GM04504 (cell line): ENCODE measurements around the gene SYVN1.
"Not testable (repeated sequence)": the region's sequence is repeated elsewhere in the genome, so short reads cannot be mapped to it uniquely, and the experiment has no call there.

Experiments used
- DNase-seq: peaks from one replicate; pipeline ENCODE4 v3.0.0-alpha.2; 2012; ENCODE audit warnings: low read depth

Gene SYVN1

DNA sequence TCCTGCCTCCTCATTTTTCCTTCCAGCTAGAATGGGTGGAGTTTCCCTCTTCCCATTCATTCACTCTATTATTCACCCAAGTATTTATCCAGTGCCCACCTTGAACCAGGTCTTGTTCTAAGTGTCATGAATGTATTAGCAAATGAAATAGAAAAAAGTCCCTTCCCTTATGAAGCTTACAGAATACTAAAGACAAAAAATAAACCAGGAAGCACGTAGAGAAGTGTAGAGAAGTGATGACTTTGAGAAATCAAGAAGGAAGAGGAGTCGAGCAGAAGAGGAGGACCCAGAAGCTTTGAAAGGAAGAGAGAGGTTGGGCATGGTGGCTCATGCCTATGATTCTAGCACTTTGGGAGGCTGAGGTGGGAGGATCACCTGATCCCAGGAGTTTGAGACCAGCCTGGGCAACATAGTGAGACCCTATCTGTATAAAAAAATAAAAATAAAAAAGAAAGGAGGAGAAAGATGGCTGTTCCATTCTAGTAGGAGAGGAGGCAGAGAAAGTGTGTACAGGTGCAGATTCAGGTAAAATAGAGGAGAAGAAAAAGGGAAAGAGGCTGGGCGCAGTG is 17.1 kb upstream of the SYVN1 start:
- DNase-seq: no peak

DNA sequence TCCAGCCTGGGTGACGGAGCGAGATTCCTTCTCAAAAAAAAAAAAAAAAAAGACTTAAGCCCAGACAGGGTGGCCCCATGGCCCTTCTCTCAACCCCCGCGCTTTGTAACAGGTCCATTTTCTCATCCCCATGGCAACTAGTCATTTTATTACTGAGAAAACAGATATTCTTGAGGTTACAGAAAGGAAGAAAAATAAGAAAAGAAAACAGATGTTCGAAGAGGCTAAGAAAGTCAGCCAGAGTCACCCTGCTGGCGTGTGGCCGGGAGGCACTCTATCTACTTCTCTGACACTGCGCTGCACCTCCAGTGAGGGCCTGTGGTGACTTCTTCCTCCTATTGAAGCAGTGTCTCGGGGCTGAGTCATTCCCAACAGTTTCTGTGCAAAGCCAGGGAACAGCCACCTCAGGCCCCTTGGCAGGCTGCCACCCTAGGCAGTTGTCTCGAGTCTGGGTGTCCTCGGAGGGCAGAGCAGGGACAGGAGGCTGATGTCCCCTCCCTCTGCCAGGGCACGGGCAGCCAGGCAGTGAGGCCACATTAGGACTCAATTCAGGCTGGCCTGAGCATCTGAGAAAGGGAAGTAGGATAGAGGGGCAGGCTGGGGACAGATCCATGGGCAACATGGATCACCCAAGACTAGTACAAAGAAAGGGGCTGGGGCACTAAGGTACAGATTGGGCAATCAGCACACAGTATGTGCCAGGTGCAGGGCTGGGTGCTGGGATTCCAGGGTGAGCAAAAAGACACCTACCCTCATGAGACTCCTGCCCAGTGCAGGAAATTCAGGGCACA is 16.4 kb upstream of the SYVN1 start:
- peak; percentile 81 for DNase-seq

DNA sequence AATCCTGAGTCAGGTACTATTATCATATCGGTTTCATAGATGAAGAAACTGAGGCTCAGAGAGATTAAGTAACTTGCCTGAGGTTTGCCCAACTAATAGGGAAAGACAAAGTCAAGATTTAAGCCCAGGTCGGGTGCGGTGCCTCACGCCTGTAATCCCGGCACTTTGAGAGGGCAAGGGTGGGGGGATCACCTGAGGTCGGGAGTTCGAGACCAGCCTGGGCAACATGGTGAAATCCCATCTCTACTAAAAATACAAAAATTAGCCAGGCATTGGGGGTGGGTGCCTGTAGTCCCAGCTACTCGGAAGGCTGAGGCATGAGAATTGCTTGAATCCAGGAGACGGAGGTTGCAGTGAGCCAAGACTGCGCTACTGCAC is 15.8 kb upstream of the SYVN1 start:
- not testable (repeated sequence) for DNase-seq

DNA sequence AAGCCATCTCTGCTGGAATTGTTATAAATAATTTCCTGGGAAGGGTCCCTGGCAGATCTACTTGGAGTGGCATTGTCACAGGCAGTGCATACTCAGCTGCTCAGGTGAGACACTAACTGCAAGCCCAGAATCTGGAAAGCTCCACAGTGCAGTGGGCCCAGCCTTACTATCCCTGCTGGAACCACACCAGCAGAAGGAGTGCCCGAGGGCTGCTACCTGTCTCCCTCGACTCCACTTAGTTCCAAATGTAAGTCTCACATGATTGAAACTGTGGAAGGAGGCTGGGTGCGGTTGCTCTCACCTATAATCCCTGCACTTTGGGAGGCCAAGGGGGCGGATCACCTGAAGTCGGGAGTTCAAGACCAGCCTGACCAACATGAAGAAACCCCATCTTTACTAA is 14.3 kb upstream of the SYVN1 start:
- no peak for DNase-seq

DNA sequence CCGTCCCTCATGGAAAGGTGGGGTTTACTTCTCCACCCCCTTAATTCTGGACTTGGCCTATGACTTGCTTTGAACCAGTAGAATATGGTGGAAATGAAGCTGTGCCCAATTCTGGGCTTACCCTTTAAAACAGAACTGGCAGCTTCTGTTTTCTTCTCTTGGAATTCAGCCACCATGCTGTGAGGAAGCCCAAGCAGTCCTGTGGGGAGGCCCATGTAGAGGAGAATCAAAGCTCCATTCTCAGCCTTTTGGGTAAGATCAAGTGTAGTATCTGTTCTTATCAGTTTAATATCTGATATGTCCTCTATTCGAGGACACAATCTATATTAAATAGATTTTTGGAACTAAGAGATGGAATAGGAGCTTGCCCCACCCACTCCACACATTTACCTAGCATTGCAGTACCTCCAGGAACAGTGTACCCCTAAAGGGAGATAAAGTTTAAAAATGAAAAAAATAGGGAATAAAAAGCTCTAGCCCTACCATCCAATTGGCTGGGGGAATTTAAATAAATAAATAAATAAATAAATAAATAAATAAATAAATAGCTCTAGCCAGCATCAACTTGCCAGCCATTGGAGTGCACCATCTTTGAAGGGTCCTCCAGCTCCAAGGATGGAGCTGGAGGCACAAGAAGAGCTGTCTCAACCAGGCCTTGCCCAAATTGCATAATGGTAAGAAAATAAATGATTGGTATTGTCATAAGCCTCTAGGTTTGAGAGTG is 13.2 kb upstream of the SYVN1 start:
- no peak for DNase-seq

DNA sequence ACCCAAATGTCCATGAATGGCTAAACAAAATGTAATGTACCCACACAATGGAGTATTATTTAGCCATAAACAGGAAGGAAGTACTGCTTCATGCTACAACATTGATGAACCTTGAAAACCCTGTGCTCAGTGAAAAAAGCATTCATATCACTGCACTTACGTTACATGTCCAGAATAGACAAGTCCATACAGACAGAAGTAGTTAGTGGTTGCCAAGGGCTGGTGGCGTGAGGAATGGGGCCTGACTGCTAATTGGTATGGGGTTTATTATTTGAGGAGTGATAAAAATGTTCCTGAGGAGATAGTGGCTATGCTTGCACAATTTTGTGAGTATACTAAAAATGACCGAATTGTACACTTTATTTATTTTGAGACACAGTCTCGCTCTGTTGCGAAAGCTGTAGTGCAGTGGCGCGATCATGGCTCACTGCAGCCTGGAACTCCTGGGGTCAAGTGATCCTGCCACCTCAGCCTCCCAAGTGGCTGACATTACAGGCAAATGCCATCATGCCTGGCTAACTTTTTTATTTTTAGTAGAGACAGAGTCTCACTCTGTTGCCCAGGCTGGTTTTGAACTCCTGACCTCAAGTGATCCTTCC is 7.7 kb upstream of the SYVN1 start:
- no peak for DNase-seq

DNA sequence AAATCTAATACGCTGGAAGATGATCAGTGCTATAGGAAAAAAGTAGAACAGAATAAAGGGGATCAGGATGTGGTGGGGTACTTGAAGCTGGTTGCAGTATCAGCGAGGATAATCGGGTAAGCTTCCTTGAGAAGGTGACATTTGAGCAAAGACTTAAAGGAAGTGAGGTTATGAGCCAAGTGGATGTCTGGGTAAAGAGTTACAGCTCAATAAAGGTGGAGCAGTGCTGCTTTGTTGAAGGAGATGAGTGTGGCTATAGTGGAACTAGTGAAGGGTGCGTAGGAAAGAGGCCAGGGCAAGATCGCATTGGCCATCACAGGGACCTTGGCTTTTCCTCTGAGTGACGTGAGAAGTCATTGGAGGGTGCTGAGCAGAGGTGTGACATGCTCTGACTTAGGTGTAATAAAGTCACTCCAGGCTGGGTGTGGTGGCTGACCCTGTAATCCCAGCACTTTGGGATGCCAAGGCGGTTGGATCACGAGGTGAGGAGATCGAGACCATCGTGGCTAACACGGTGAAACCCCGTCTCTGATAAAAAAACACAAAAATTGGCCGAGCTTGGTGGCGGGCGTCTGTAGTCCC is 2.3 kb upstream of the SYVN1 start:
- no peak for DNase-seq

DNA sequence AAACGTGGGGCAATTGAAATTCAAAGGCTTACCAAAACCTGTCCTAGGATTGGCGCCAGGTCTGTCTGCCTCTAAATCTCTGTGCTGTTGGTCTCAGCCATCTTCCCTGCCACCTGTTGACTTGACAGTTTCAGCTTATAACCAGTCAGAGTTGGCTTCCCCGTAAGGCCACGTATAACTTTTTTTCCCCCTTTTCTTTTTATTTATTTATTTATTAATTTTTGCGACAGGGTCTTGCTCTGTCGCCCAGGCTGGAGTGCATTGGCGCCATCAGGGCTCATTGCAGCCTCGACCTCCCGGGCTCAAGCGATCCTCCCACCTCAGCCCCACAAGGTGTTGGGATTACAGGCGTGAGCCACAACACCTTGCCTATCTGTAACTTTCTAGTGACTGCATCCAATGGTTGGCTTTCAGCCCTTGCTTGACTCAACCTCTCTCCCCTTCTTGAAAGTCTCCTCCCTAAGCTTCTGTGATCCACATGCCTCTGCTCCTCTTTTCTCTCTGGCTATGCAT is 1.4 kb upstream of the SYVN1 start:
- DNase-seq: no peak

DNA sequence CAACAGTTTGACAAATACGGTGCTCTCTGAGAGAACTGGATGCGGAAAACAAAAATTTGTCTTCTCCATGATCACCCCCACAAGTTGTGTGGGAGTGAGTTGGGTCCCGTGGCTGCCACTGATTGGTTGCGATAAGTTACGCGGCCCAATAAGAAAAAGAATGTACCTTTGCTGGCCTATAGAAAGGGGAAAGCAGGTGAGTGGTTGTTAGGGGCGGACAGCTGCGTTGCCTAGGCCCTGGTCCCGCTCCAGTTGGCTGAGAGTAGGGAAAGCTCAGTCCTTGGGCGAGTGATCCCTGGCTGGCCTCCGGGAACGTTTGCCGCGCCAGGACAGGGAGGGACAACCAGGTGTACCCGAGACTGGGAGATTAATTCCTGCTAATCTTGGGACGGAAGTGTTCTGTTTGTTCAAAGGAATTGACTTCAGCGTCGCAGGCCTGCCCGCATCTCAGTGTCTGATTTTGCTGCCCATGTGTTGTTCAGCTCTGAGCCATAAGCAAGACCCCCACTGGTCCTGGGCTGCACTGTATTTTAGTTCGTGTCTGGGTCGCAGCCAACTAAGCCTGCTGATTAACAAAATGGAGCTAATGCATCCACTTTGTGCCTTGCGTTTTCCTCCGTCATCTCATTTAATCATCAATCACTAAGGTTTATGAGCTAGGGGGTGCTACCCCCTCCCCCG is 773 bp upstream of the SYVN1 start:
- DNase-seq: peak; percentile 91

DNA sequence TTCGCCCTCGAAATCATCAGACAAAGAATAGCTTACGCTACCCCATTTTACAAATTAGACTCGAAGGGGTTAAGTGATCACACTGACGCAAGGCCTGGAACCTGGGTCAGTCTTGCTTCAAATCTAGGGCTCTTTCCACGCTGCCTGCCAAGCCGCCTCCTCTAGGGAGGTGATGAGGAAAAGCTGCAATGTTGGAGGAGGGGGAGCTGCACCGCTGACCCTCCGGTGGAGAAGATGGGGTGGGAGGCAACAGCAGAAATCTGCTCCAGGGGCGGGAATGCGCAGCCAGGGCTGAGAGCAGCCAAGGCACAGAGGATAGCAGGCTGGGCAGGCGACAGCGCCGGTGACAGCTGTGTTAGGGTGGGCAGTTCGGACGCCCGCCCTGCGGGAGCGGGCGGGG is 595 bp downstream of the SYVN1 start:
- DNase-seq: no peak

DNA sequence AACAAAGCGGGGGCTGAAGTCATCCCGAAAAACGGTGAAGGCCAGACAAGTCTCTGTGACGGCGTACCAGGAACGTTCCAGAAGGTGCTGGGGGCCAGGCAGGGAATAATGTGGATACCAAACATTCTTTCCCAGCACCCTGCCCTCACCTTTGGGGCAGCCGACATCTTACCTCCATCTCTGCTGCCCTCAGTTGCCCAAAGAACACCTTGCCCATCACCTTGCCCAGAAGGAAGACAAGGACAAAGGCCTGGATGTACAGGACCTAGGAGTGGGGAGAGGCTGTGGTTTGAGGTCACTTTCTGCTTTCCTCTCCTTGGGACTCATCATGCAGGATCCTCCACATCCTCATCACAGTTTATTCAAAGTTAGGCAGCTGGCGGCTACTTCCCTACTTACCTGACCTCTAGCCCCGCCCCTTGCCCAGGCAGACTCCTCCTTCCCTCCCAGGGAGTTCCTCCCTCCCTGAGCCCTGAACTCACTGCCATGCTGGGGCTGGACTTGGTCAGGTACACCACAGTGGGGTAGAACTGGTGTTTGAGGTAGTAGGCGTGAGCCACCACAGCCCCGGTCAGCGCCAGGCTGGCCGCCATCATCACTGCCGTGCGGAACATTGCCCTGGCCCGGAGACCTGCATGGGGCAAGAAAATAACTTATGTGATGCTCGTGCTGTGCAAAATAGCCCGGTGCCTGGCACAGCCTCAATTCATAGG is 1.2 kb downstream of the SYVN1 start:
- DNase-seq: no peak

DNA sequence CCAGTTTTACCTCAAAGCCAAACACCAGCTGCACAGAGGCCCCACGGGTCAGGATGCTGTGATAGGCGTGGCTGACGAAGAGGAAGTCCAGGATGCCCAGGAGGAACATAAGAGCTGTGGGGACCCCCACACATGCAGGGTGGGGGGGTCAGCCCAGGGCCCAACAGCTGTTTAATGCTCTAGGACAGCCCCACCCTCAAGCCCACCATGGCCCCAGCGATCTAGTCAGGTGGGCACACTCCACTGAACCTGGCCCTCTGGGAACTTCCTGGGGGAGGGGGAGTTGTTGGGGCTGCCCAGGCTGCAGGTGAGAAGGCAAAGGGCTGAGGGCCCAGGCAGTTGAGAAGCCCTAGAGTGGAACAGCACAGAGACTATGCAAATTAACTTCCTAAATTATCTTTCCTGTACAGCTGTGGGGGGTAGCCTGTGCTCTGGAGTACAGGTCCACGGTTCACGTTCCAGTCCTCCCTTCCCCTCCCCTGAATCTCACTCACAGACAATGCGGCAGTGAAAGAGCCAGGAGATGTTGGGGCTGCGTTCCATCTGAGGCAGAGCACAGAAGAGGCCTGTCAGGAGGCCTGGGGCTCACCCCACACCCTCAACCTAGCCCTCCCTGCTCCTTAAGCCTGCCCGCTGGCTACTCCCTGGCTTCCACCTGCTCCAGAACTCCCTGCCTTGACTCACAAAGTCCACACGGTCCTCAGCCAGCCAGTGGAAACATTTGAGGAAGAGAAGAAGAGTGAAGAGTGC is 1.9 kb downstream of the SYVN1 start:
- DNase-seq: no peak

DNA sequence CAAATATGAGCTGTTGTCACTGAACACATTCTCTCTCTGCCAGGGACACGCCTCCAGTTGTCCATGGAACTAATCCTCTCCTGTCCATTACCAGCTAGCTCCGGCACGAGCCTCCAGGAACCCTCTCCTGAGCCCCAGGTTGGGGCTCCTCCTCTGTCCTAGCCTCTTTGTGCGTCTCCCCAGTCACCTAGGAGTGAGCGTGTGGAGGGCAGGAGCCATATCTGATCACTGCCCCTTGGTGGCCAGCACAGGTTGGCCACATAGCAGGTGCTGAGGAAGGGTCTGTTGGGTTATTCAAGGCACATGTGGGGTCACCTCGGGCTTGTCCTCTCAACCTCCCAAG is 2.5 kb downstream of the SYVN1 start:
- no peak for DNase-seq

DNA sequence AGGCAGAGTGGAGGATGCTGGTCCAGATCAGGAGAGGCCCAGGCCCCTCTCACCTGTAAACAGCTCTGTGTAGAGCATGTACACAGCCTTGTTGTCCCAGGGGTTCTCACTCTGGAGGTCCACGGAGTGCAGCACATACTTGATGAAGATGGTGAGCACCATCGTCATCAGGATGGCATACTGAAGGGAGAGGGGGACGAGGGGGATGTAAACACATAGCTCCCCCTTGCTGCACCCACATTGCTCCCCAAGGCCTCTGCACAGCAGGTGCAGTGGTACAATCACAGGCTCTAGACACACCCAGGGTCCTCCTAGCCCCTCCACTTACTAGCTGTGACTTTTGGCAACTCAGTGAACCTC is 2.9 kb downstream of the SYVN1 start:
- no peak for DNase-seq

DNA sequence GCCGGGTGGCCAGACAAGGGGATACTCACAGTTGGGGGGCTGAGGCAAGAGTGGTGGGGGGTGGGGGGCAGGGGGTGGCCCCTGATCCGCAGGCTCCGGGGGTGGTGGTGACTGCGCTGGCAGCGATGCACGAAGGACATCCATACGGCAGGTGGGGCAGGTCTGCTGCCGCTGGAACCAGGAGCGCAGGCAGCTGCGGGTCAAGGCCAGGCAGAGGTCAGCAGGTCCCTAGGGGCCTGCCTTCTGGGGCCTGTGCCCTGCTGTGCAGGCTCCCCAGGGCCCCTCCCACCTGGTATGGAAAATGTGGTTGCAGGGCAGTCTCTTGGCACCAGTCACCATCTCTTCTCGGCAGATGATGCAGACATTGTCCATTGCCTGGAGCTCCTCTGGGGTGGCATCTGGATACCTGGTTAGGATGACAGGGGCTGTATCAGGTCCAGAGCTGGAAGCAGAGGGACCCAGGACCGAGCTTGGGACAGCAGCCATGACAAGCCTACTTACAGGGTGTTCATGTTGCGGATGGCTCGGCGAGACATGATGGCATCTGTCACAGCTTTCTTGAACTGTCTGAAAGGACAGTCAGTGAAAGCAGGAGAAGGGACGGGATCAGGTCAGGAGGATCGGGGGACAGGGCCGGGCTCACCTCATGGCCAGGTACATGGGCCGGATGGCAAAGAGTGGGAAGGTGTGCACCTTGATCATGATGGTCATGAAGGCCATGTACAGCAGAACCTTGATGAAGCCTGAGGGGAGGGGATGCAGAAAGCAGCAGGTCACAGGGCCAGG is 3.5 kb downstream of the SYVN1 start:
- no peak for DNase-seq

DNA sequence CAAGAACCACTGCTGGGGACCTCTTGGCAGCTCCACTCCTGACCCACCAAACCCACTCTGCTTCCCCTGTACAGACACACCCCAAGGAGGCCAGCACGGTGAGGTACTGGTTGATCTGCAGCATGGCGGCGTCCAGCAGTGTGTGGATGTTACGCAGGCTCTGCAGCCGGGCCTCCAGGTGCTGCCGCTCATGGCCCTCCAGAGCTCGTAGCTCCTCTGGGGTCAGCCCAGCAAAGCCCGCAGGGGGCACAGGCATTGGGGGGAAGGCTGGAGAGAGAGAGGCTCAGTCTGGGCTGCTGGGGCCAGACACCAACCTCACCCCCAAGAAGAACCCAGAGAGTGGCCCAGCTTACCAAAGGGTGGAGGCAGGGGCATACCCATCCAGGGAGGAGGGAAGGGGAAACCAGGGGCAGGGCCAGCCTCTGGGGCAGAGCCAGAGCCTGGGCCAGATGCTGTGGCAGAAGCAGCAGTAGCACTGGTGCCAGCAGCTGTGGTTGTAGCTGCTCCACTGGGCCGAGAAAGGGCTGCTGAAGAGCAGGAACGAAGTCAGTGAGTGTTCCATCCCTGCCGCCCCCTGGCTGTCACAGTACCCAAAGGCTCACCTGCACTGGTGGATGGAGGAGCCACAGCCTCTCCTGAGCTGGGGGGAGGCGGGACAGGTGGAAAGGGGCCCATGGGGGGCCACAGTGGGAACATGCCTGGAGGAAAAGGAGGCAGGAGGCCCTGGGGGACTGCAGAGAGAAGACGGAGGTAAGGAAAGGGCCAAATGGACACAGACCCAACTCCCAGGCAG is 4.5 kb downstream of the SYVN1 start:
- no peak for DNase-seq

DNA sequence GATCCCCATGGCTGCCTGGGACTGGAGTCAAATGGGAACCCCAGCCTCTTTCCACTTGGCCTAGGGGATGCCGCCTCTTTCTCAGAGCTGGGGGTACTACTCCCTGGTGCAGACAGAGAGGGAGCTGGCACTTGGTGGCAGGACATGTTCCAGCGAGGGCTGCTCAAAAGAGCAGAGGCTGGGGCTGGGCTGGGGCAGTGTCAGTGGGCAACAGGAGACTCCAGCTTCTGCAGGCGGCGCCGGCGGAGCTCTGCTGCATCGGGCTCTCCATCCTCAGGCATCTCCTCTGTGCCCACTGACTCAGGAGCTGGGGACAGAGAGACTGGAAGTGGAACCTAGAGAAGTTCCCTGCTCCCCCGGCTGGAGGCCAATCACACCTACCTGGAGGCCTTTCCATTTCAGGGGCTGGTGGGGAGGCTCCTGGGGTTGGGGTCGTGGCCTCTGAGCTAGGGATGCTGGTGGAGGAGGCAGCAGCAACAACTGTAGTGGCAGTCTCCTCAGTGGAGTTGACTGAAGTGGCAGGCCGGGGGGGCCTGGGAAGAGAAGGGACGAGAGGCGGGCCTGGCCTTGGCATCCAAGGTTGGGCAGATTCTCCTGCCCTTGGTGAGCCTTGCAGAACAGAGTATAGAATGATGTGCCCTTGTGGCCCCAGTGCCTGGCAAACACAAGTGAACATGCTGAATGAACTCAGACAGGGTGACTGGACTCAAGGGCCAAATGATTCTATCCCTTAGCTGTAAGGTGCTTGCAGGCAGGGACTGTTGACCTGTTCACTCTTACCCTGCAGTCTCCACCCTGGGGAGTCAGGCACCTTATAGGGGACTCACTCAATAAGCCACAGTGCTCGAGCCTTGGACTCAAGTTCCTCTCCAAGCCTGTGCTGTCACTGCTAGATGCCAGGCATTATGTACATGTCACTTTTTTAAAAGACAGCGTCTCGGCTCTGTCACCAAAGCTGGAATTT is 5.9 kb downstream of the SYVN1 start:
- DNase-seq: no peak
